Stromal cell of bone marrow (primary cell): ENCODE data around the gene PHACTR4.
"Not testable (repeated sequence)": the region's sequence is repeated elsewhere in the genome, so short reads cannot be mapped to it uniquely, and the experiment has no call there.

Experiments used
- DNase-seq: peaks from one replicate; pipeline ENCODE4 v3.0.0-alpha.2; 2012; ENCODE audit warnings: low read depth

The PHACTR4 gene

GRCh38 chr1:28369371-28370238 lies at the start of gene PHACTR4:
TSS of gene PHACTR4 (plus strand) at chr1:28369740. CDS start at chr1:28407448, 37,708 bp downstream.
- peak; percentile 77 for DNase-seq

- DNase-seq = no peak
These were observed 47.3 kb upstream of the PHACTR4 start for GRCh38 chr1:28322194-28322593.

- DNase-seq = no peak
These were observed 45.8 kb upstream of the PHACTR4 start for GRCh38 chr1:28323720-28324119.

GRCh38 chr1:28326515-28326914 lies 43.0 kb upstream of the PHACTR4 start:
- no peak for DNase-seq

GRCh38 chr1:28326984-28327383 lies 42.6 kb upstream of the PHACTR4 start:
- no peak for DNase-seq

- DNase-seq = not testable (repeated sequence)
These were observed 42.1 kb upstream of the PHACTR4 start for GRCh38 chr1:28327431-28327830.

GRCh38 chr1:28328228-28328648 lies 41.3 kb upstream of the PHACTR4 start:
- DNase-seq = no peak

GRCh38 chr1:28329395-28330153 lies 40.0 kb upstream of the PHACTR4 start:
- DNase-seq = peak; percentile 9

GRCh38 chr1:28338897-28339296 lies 30.6 kb upstream of the PHACTR4 start:
- DNase-seq = no peak

GRCh38 chr1:28339551-28339950 lies 30.0 kb upstream of the PHACTR4 start:
- DNase-seq = no peak

- DNase-seq = no peak
These were observed 29.1 kb upstream of the PHACTR4 start for GRCh38 chr1:28340221-28340974.

GRCh38 chr1:28341591-28341990 lies 27.9 kb upstream of the PHACTR4 start:
- no peak for DNase-seq

- DNase-seq = no peak
These were observed 26.1 kb upstream of the PHACTR4 start for GRCh38 chr1:28343405-28343804.

- not testable (repeated sequence) for DNase-seq
These were observed 16.2 kb upstream of the PHACTR4 start for GRCh38 chr1:28353248-28353810.

GRCh38 chr1:28354121-28354520 lies 15.4 kb upstream of the PHACTR4 start:
- DNase-seq = peak; percentile 20

- no peak for DNase-seq
These were observed 10.8 kb upstream of the PHACTR4 start for GRCh38 chr1:28358716-28359115.

GRCh38 chr1:28359592-28360239 lies 9.8 kb upstream of the PHACTR4 start:
- no peak for DNase-seq

- no peak for DNase-seq
These were observed 4.7 kb upstream of the PHACTR4 start for GRCh38 chr1:28364888-28365287.

- no peak for DNase-seq
These were observed 3.7 kb upstream of the PHACTR4 start for GRCh38 chr1:28365864-28366263.

- DNase-seq = not testable (repeated sequence)
These were observed 932 bp upstream of the PHACTR4 start for GRCh38 chr1:28368608-28369007.

- DNase-seq = no peak
These were observed 884 bp downstream of the PHACTR4 start for GRCh38 chr1:28370239-28371009.
